Type B pancreatic cell (in vitro differentiated cells): Measurements from ENCODE around the gene GAS2L1. TPM values are rescaled to one million over a fixed set of nuclear protein-coding genes. Genes with fewer than 3 reads are reported as not detected.

Experiments used
- DNase-seq: peaks from one replicate; pipeline ENCODE4 v3.0.0; 2021; ENCODE audit warnings: mixed read lengths; ENCODE audit not compliant: unreplicated experiment; ENCODE audit errors: extremely low spot score
- H3K27ac Mint-ChIP-seq: 2 replicates; pipeline ENCODE4 v1.8.0; 2021; ENCODE audit warnings: mild to moderate bottlenecking, mixed read lengths
- H3K27me3 Mint-ChIP-seq: 2 replicates; pipeline ENCODE4 v1.8.0; 2021; ENCODE audit warnings: mixed read lengths
- H3K36me3 Mint-ChIP-seq: 2 replicates; pipeline ENCODE4 v1.8.0; 2021; ENCODE audit warnings: mixed read lengths
- H3K4me1 Mint-ChIP-seq: one replicate; pipeline ENCODE4 v1.8.0; 2021; ENCODE audit warnings: mixed read lengths; ENCODE audit not compliant: unreplicated experiment
- H3K4me3 Mint-ChIP-seq: 2 replicates; pipeline ENCODE4 v1.8.0; 2021; ENCODE audit warnings: mild to moderate bottlenecking, mixed read lengths
- H3K9me3 Mint-ChIP-seq: 2 replicates; pipeline ENCODE4 v1.8.0; 2021; ENCODE audit warnings: mixed read lengths
- CTCF ChIP-seq: fragments of 200-600 bp; sonication (generic); conservative IDR thresholded peaks from 2 replicates; pipeline ENCODE4 v1.5.0; 2021; ENCODE audit warnings: antibody characterized with exemption, mild to moderate bottlenecking
- long read RNA-seq: library from polyadenylated mRNA; unstranded; transcript quantifications from one replicate; pipeline ENCODE4 v2.0.0, GENCODE V29; 2020
- total RNA-seq: library from RNA; stranded (reverse); gene quantifications from 2 replicates; pipeline ENCODE4 v1.2.1, GENCODE V29; 2021; ENCODE audit warnings: low replicate concordance

Gene GAS2L1
- total RNA-seq = 13.5 and 17.2 TPM in 2 replicates
- long read RNA-seq, partial matches to known transcripts = 1 of 1 reads
- long read RNA-seq, other reads (novel, unspliced or antisense) = 0 of 1 reads

DNA sequence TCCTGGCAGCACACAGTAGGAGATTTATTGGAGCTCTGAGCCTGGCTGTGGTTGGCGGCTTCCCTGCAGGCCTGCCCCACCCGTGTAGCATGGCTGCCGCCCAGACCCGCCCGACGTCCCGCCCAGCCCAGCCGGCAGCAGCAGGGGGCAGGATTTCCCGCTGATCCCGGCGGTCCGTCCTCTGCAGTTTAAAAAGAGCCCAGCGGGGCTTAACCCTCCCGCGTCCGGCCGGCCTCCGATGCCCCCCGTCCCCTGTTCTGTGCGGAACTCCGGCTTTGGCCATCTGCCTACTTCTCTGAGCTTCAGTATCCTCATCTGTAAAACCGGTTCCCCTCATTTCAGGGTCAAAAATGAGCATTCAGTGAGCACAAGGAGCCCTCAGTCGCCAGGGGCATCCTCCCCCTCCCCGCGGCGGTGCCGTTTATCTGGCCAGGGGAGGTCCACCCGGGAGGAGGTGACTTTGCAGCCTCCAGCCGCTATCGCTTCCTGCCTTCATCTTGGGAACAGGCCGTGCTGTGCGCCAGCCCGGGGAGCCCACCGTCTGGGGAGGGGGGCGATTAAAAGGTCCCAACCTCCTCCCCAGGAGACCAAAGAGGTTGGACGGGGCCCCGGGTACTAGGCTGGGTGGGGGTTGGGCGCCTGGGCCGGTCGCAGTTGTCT, at the start of gene GAS2L1:
TSS of gene GAS2L1 (plus strand) at position 476 of the 660 bp plus-strand sequence. CDS start 1,456 bp downstream, outside the sequence.
- DNase-seq = peak; percentile 84
- no peaks in the 10 kb centered on the region for H3K4me1 Mint-ChIP-seq
- H3K9me3 Mint-ChIP-seq = no peaks in the 10 kb centered on the region
- peak; percentile 71 for TF ChIP-seq CTCF
- no peaks in the 10 kb centered on the region for H3K27me3 Mint-ChIP-seq
- H3K4me3 Mint-ChIP-seq = peak within 1 kb of the TSS; percentile 91
- H3K27ac Mint-ChIP-seq = peak within 1 kb of the TSS; percentile 81
- no peaks in the 10 kb centered on the region for H3K36me3 Mint-ChIP-seq

DNA sequence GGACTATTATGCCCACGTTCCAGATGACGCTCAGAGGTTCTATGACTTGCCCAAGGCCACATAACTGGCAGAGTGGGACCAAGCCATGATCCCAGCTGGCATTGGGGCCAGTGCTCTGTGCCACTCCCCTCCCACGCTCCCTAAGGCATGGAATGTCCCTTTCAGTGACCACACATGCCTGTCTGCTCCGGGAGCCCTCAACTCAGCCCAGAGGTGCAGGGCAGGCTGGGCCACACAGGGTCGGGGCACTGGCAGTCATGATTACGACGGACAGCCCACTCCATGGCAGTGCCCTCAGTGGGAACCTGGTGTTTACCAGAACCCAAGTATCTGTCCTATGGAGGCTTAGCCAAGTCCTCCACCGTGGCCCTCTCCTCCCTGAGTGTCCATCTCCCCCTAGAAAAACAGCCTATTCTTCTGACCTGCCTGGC, 48.7 kb upstream of the GAS2L1 start:
- Mint-ChIP-seq H3K9me3 (no peaks in the 10 kb centered on the region), H3K27me3 (no peaks in the 10 kb centered on the region), H3K4me1 (no peaks in the 10 kb centered on the region), H3K36me3 (no peaks in the 10 kb centered on the region), H3K4me3 (no peak overlapping the region), H3K27ac (peak overlapping the region; percentile 6)
- no peak for DNase-seq
- no peak for TF ChIP-seq CTCF

DNA sequence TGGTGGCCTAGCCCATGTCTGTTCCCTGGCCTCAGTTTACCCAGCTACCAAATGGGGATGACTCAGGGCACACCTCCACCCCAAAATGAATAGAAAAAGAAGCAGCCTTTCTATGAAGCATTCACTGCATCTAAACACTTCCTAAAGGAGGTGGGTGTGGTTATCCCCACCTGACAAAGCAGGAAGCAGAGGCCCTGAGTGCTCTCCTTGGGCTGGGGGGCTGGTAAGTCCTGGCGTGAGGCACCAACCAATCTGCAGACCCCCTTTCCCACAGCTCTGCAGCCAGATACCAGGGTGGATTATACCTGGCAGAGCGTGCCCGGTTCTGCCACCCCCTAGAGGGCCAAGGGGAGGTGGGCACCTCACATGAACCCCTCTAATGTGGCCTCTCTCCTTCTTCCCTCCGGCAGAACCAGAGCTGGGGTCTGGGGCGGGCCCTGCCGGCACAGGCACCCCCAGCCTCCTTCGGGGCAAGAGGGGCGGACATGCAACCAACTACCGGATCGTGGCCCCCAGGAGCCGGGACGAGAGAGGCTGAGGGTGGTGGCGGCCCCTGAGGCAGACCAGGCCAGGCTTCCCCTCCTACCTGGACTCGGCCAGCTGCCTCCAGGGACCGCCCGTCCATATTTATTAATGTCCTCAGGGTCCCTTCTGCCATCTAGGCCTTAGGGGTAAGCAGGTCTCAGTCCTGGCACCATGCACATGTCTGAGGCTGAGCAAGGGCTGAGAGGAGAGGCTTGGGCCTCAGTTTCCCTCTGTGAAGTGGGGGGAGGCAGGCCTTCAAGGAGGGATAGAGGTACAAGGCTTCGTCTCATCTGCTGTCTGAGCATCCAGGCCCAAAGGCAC, 47.8 kb upstream of the GAS2L1 start:
- no peaks in the 10 kb centered on the region for H3K27me3 Mint-ChIP-seq

GRCh38 chr22:29259253-29259899, 47.1 kb upstream of the GAS2L1 start:
- Mint-ChIP-seq H3K9me3 (no peaks in the 10 kb centered on the region), H3K4me1 (no peaks in the 10 kb centered on the region), H3K36me3 (no peaks in the 10 kb centered on the region), H3K4me3 (no peak overlapping the region), H3K27ac (no peak overlapping the region), H3K27me3 (no peaks in the 10 kb centered on the region)
- no peak for DNase-seq
- TF ChIP-seq CTCF = peak; percentile 35

More for the DNA sequence above, 47.8 kb upstream of the GAS2L1 start:
- TF ChIP-seq CTCF = no peak
- Mint-ChIP-seq H3K36me3 (no peaks in the 10 kb centered on the region), H3K4me1 (no peaks in the 10 kb centered on the region), H3K4me3 (no peak overlapping the region), H3K27ac (peak overlapping the region; percentile 6), H3K9me3 (no peaks in the 10 kb centered on the region)
- DNase-seq = no peak

GRCh38 chr22:29260031-29260560, 46.4 kb upstream of the GAS2L1 start:
- no peaks in the 10 kb centered on the region for H3K4me1 Mint-ChIP-seq
- H3K4me3 Mint-ChIP-seq = no peak overlapping the region
- H3K36me3 Mint-ChIP-seq = no peaks in the 10 kb centered on the region
- no peaks in the 10 kb centered on the region for H3K9me3 Mint-ChIP-seq
- no peak for DNase-seq
- H3K27ac Mint-ChIP-seq = no peak overlapping the region
- H3K27me3 Mint-ChIP-seq = no peaks in the 10 kb centered on the region
- no peak for TF ChIP-seq CTCF
